SIG-M5 treated with dmso at 0.1 percent for 504 hours (cell line): Measurements from ENCODE around the gene RASSF4.

Source experiments
- DNase-seq: peaks from one replicate; lab custom pipeline; 2025; ENCODE audit not compliant: unreplicated experiment; lab: John Stamatoyannopoulos, UW

RASSF4 gene

GRCh38 chr10:44947371-44948152 is 12.0 kb upstream of the RASSF4 start:
- no peak for DNase-seq

GRCh38 chr10:44948642-44949041 is 11.0 kb upstream of the RASSF4 start:
- DNase-seq: no peak

- DNase-seq: no peak
These were observed 10.3 kb upstream of the RASSF4 start for GRCh38 chr10:44949127-44949802.

- DNase-seq: no peak
These were observed 9.7 kb upstream of the RASSF4 start for GRCh38 chr10:44949915-44950314.

GRCh38 chr10:44950326-44951225 is 9.0 kb upstream of the RASSF4 start:
- no peak for DNase-seq

GRCh38 chr10:44951576-44952226 is 7.9 kb upstream of the RASSF4 start:
- no peak for DNase-seq

GRCh38 chr10:44952779-44953231 is 6.8 kb upstream of the RASSF4 start:
- no peak for DNase-seq

GRCh38 chr10:44954042-44954441 is 5.6 kb upstream of the RASSF4 start:
- DNase-seq: no peak

GRCh38 chr10:44954962-44955361 is 4.6 kb upstream of the RASSF4 start:
- DNase-seq: no peak

GRCh38 chr10:44955413-44956070 is 4.1 kb upstream of the RASSF4 start:
- DNase-seq: no peak

GRCh38 chr10:44956226-44956625 is 3.4 kb upstream of the RASSF4 start:
- no peak for DNase-seq

- no peak for DNase-seq
These were observed 2.6 kb upstream of the RASSF4 start for GRCh38 chr10:44956717-44957706.

- peak; percentile 7 for DNase-seq
These were observed 1.3 kb upstream of the RASSF4 start for GRCh38 chr10:44958196-44958897.

- no peak for DNase-seq
These were observed 730 bp upstream of the RASSF4 start for GRCh38 chr10:44958898-44959246.

- DNase-seq: no peak
These were observed 472 bp downstream of the RASSF4 start for GRCh38 chr10:44960088-44960460.

- peak; percentile 45 for DNase-seq
These were observed 1.1 kb downstream of the RASSF4 start for GRCh38 chr10:44960482-44961229.

- no peak for DNase-seq
These were observed 1.6 kb downstream of the RASSF4 start for GRCh38 chr10:44961230-44961571.
